H1 (cell line): ENCODE data around the gene KRT9. TPM values are rescaled to one million over a fixed set of nuclear protein-coding genes. Genes with fewer than 3 reads are reported as not detected.
A peak's percentile ranks its signal among the peaks of the same experiment; 100 is the strongest.

Experiments used
- CTCF ChIA-PET: fragments of 300-600 bp; sonication (Branson Sonifier 250); formaldehyde crosslinking; loops from one replicate; lab custom pipeline; 2021; ENCODE audit not compliant: partially characterized antibody; lab: Charles Lee
- POLR2A ChIA-PET: fragments of 300-600 bp; sonication (Branson Sonifier 250); formaldehyde crosslinking; loops from one replicate; lab custom pipeline; 2021; ENCODE audit warnings: inconsistent platforms; ENCODE audit not compliant: partially characterized antibody; lab: Charles Lee
- DNase-seq, 2 experiments: peaks; one replicate each; pipeline versions ENCODE4 v3.0.0 to v3.0.0-alpha.2; 2010 to 2022; ENCODE audit warnings: low spot score in 2 of 2, low read depth in 1 of 2, mixed read lengths in 1 of 2
- FAIRE-seq: peaks from 2 replicates; lab custom pipeline; 2011; peaks lifted over from hg19 to GRCh38; lab: Jason Lieb, UNC
- H2AFZ ChIP-seq: 2 replicates; pipeline ENCODE4 v1.8.1; 2012; ENCODE audit warnings: low read length, inconsistent platforms
- H2AK5ac ChIP-seq: 2 replicates; pipeline ENCODE4 v1.6.1; 2013; ENCODE audit warnings: low read depth, low read length
- H2BK120ac ChIP-seq: replicated peaks from 2 replicates; pipeline ENCODE3; 2013; ENCODE audit warnings: low read depth, low read length, inconsistent platforms
- H2BK12ac ChIP-seq: 2 replicates; pipeline ENCODE4 v1.6.1; 2013; ENCODE audit warnings: low read depth, low read length
- H2BK15ac ChIP-seq: 2 replicates; pipeline ENCODE4 v1.6.1; 2013; ENCODE audit warnings: low read length
- H2BK20ac ChIP-seq: 2 replicates; pipeline ENCODE4 v1.6.1; 2013; ENCODE audit warnings: low read length
- H2BK5ac ChIP-seq: 2 replicates; pipeline ENCODE4 v1.6.1; 2013; ENCODE audit warnings: low read depth, low read length
- H3K14ac ChIP-seq: 2 replicates; pipeline ENCODE4 v1.6.1; 2013; ENCODE audit warnings: inconsistent platforms; ENCODE audit not compliant: insufficient read length
- H3K18ac ChIP-seq: 2 replicates; pipeline ENCODE4 v1.6.1; 2013; ENCODE audit warnings: low read length; ENCODE audit errors: extremely low read depth
- H3K23ac ChIP-seq: 2 replicates; pipeline ENCODE4 v1.6.1; 2013; ENCODE audit warnings: inconsistent platforms; ENCODE audit not compliant: insufficient read length
- H3K23me2 ChIP-seq: 2 replicates; pipeline ENCODE4 v1.6.1; 2013; ENCODE audit warnings: low read depth, low read length
- H3K27ac ChIP-seq: 2 replicates; pipeline ENCODE4 v1.6.1; 2011; ENCODE audit warnings: low read depth, low read length, inconsistent platforms
- H3K27me3 ChIP-seq, 4 experiments: replicated peaks in 1 of 4; 1 replicate in 1 of 4; 2 replicates in 3 of 4; pipeline versions ENCODE4 v1.6.1 to v1.8.1; 2011 to 2013; ENCODE audit warnings: low read length in 3 of 4, mild to moderate bottlenecking in 3 of 4, inconsistent platforms in 2 of 4, mixed read lengths in 2 of 4, moderate library complexity in 1 of 4; ENCODE audit not compliant: control insufficient read depth in 3 of 4, insufficient read depth in 3 of 4; ENCODE audit errors: extremely low read depth in 1 of 4
- H3K36me3 ChIP-seq, 4 experiments: 2 replicates each; pipeline versions ENCODE4 v1.6.1 to v1.8.1; 2011 to 2013; ENCODE audit warnings: mild to moderate bottlenecking in 4 of 4, low read length in 3 of 4, moderate library complexity in 2 of 4, control low read depth in 1 of 4, inconsistent platforms in 1 of 4; ENCODE audit not compliant: insufficient read depth in 4 of 4, control insufficient read depth in 2 of 4
- H3K4ac ChIP-seq: replicated peaks from 2 replicates; pipeline ENCODE3; 2013; ENCODE audit warnings: low read length, low read depth, mixed read lengths, inconsistent platforms; ENCODE audit not compliant: insufficient read length
- H3K4me1 ChIP-seq, 4 experiments: replicated peaks in 1 of 4; 1 replicate in 1 of 4; 2 replicates in 3 of 4; pipeline versions ENCODE4 v1.6.1 to v1.8.1; 2011 to 2013; ENCODE audit warnings: low read length in 3 of 4, inconsistent platforms in 2 of 4, mixed read lengths in 1 of 4; ENCODE audit not compliant: insufficient read depth in 4 of 4, control insufficient read depth in 3 of 4
- H3K4me2 ChIP-seq, 2 experiments: 2 replicates each; pipeline versions ENCODE4 v1.6.1 to v1.8.1; 2011 to 2013; ENCODE audit warnings: low read depth in 2 of 2, low read length in 2 of 2, control low read depth in 1 of 2, inconsistent platforms in 1 of 2, mild to moderate bottlenecking in 1 of 2; ENCODE audit not compliant: insufficient read depth in 1 of 2
- H3K4me3 ChIP-seq, 4 experiments: fragments of 200-600, 300-600 bp in 1 of 4; sonication (generic), shearing (Covaris generic), sonication (Bioruptor Twin) in 1 of 4; 2 replicates each; pipeline versions ENCODE4 v1.5.1 to v1.8.1; 2011 to 2016; ENCODE audit warnings: low read length in 4 of 4, low read depth in 3 of 4, control low read depth in 2 of 4, inconsistent platforms in 2 of 4, mild to moderate bottlenecking in 2 of 4, mixed read lengths in 1 of 4, moderate library complexity in 1 of 4; ENCODE audit not compliant: insufficient read depth in 2 of 4; ENCODE audit errors: extremely low read depth in 1 of 4
- H3K56ac ChIP-seq: replicated peaks from 2 replicates; pipeline ENCODE3; 2013; ENCODE audit warnings: low read depth, mild to moderate bottlenecking, mixed read lengths, low read length, inconsistent platforms; ENCODE audit not compliant: insufficient read length
- H3K79me1 ChIP-seq: 2 replicates; pipeline ENCODE4 v1.6.1; 2013; ENCODE audit warnings: low read depth, low read length, control low read depth
- H3K79me2 ChIP-seq, 2 experiments: 2 replicates each; pipeline versions ENCODE4 v1.6.1 to v1.8.1; 2012 to 2013; ENCODE audit warnings: low read length in 2 of 2, mild to moderate bottlenecking in 2 of 2, inconsistent platforms in 1 of 2; ENCODE audit not compliant: insufficient read depth in 2 of 2, control insufficient read depth in 1 of 2
- H3K9ac ChIP-seq, 4 experiments: replicated peaks in 1 of 4; 1 replicate in 1 of 4; 2 replicates in 3 of 4; pipeline versions ENCODE4 v1.6.1 to v1.8.1; 2011 to 2013; ENCODE audit warnings: low read depth in 3 of 4, low read length in 3 of 4, control low read depth in 2 of 4, mild to moderate bottlenecking in 2 of 4, moderate library complexity in 2 of 4, inconsistent platforms in 1 of 4; ENCODE audit errors: extremely low read depth in 1 of 4
- H3K9me3 ChIP-seq, 2 experiments: 2 replicates each; pipeline versions ENCODE4 v1.6.1 to v1.8.1; 2012 to 2013; ENCODE audit warnings: mild to moderate bottlenecking in 2 of 2, moderate library complexity in 2 of 2, control low read depth in 1 of 2, inconsistent platforms in 1 of 2, low read depth in 1 of 2, low read length in 1 of 2, mixed read lengths in 1 of 2; ENCODE audit not compliant: insufficient read depth in 2 of 2
- H4K20me1 ChIP-seq, 2 experiments: replicated peaks in 1 of 2; 2 replicates each; pipeline versions ENCODE3 to v1.8.1; 2011 to 2013; ENCODE audit warnings: inconsistent platforms in 2 of 2, low read length in 2 of 2, mild to moderate bottlenecking in 1 of 2; ENCODE audit not compliant: insufficient read depth in 2 of 2, control insufficient read depth in 1 of 2
- H4K5ac ChIP-seq: 2 replicates; pipeline ENCODE4 v1.6.1; 2013; ENCODE audit warnings: low read length, low read depth, mixed read lengths, inconsistent platforms; ENCODE audit not compliant: insufficient read length
- H4K8ac ChIP-seq: 2 replicates; pipeline ENCODE4 v1.8.0; 2013; ENCODE audit warnings: mild to moderate bottlenecking, moderate library complexity, low read length, inconsistent platforms; ENCODE audit not compliant: insufficient read depth; ENCODE audit errors: extremely low read depth
- H4K91ac ChIP-seq: replicated peaks from 2 replicates; pipeline ENCODE3; 2013; ENCODE audit warnings: low read length, mixed read lengths, inconsistent platforms; ENCODE audit not compliant: insufficient read length
- CHD1 ChIP-seq: IDR thresholded peaks from 2 replicates; pipeline ENCODE4 v1.6.1; 2012; ENCODE audit warnings: low read depth, low read length, improper control_type of control experiment
- CREB1 ChIP-seq: IDR thresholded peaks from 2 replicates; pipeline ENCODE4 v1.6.1; 2012; ENCODE audit warnings: inconsistent platforms
- FOSL1 ChIP-seq: IDR thresholded peaks from 2 replicates; pipeline ENCODE4 v1.6.1; 2011; ENCODE audit warnings: mild to moderate bottlenecking, low read depth, low read length, moderate library complexity; ENCODE audit not compliant: insufficient read depth
- HDAC6 ChIP-seq: IDR thresholded peaks from one replicate; pipeline ENCODE4 v1.7.1; 2012; ENCODE audit warnings: low read depth, mild to moderate bottlenecking, inconsistent platforms, low read length, moderate library complexity
- NANOG ChIP-seq: IDR thresholded peaks from 2 replicates; pipeline ENCODE4 v1.6.1; 2011; ENCODE audit warnings: low read length, low read depth, mild to moderate bottlenecking, inconsistent platforms; ENCODE audit not compliant: insufficient read depth, poor library complexity, severe bottlenecking
- NRF1 ChIP-seq: IDR thresholded peaks from 2 replicates; pipeline ENCODE4 v1.6.1; 2011; ENCODE audit warnings: mild to moderate bottlenecking, low read depth, low read length, improper control_type of control experiment
- POLR2AphosphoS5 ChIP-seq: IDR thresholded peaks from 2 replicates; pipeline ENCODE4 v1.6.1; 2011; ENCODE audit warnings: low read depth, low read length
- TCF12 ChIP-seq: IDR thresholded peaks from 2 replicates; pipeline ENCODE4 v1.6.1; 2011; ENCODE audit warnings: low read depth, mild to moderate bottlenecking, low read length
- WGBS, 2 experiments: shearing (Covaris generic) in 1 of 2; methylation state at CpG; one replicate each; pipeline versions ENCODE4 v1.1.6 to v1.1.7; 2013 to 2015; ENCODE audit warnings: low lambda C conversion rate in 2 of 2, mixed read lengths in 2 of 2, inconsistent platforms in 1 of 2, low coverage in 1 of 2, missing lambda C conversion rate in 1 of 2; ENCODE audit not compliant: insufficient replicate concordance in 2 of 2, insufficient coverage in 1 of 2, insufficient read length in 1 of 2; ENCODE audit errors: extremely low coverage in 1 of 2, missing lambda C conversion rate in 1 of 2; 5-methylcytosine and 5-hydroxymethylcytosine counted together
- polyA plus RNA-seq, 7 experiments: library from polyadenylated mRNA; depleted of rRNA in 3 of 7; stranded (reverse) in 5 of 7; unstranded in 2 of 7; fragments of >200 nt in 5 of 7; fragments of 200-250 nt in 2 of 7; gene quantifications; 1 replicate in 5 of 7; 2 replicates in 1 of 7; 4 replicates in 1 of 7; pipeline versions ENCODE4 v1.2.1 to v1.2.3, GENCODE V29; 2011 to 2013; ENCODE audit warnings: missing spikeins in 2 of 7, mixed read lengths in 2 of 7
- total RNA-seq: library from RNA; stranded (reverse); fragmentation: NEBNext Ultra II Directional; extraction: Animal tissue kit (Norgen Biotek cat#: 25700); gene quantifications from 2 replicates; pipeline ENCODE4 v1.2.1, GENCODE V29; 2021

Gene KRT9
- total and polyA plus RNA-seq, 2 of the 8 experiments (the other 6 are each of a cell fraction or from before 2014, with no cell fraction given), result not detected

- H2BK12ac ChIP-seq, result no peak overlapping the region
- H2AFZ ChIP-seq, result no peak overlapping the region
- H2BK20ac ChIP-seq, result no peak overlapping the region
- H2BK15ac ChIP-seq, result 0 out of 2 replicates have a peak overlapping the region, but pooled peaks have one; percentile 92
- FAIRE-seq, result no peak
- no peak overlapping the region for H4K5ac ChIP-seq
- H3K79me2 ChIP-seq, result no peaks in the 10 kb centered on the region
- no peaks in the 10 kb centered on the region for H4K20me1 ChIP-seq
- no peak overlapping the region for H4K8ac ChIP-seq
- no peak for DNase-seq
- H2BK5ac ChIP-seq, result no peak overlapping the region
- H3K27ac ChIP-seq, result no peak overlapping the region
- no peak for TF ChIP-seq POLR2AphosphoS5
- TF ChIP-seq CHD1, result no peak
- TF ChIP-seq HDAC6, result no peak
- no peak for TF ChIP-seq TCF12
- TF ChIP-seq NANOG, result no peak
- TF ChIP-seq NRF1, result no peak
- TF ChIP-seq CREB1, result no peak
- no peak for TF ChIP-seq FOSL1
- no peak overlapping the region for H4K91ac ChIP-seq
- no peaks in the 10 kb centered on the region for H3K9me3 ChIP-seq
- no peak overlapping the region for H3K4me2 ChIP-seq
- H2AK5ac ChIP-seq, result no peak overlapping the region; the same call in 1 of the 2 replicates
- H3K23me2 ChIP-seq, result peaks cover 3% of the 10 kb centered on the region; the same call in 1 of the 2 replicates
- H3K23ac ChIP-seq, result no peak overlapping the region
- no peak overlapping the region for H3K56ac ChIP-seq
- no peak overlapping the region for H3K4ac ChIP-seq
- ChIA-PET CTCF (interaction anchor here (0.8 to 12.7 kb wide), 9 partner anchors 10 to 658 kb away, joined by 3 to 129 read pairs (median 6); no protein-coding TSS in a partner anchor), POLR2A (no interaction called here)
- H3K4me1 ChIP-seq, result no peaks in the 10 kb centered on the region
- H3K9ac ChIP-seq, result no peak overlapping the region
- H3K18ac ChIP-seq, result no peak overlapping the region
- H2BK120ac ChIP-seq, result no peak overlapping the region
- H3K14ac ChIP-seq, result no peak overlapping the region
- no peaks in the 10 kb centered on the region for H3K79me1 ChIP-seq
- no peaks in the 10 kb centered on the region for H3K36me3 ChIP-seq
- no peak overlapping the region for H3K4me3 ChIP-seq
- no peaks in the 10 kb centered on the region for H3K27me3 ChIP-seq
- 92% methylated on average over 6 of the region's 6 CpGs; no CpG with 5 or more reads in 1 of the 2 experiments for WGBS, 2 experiments
These were observed 4.5 kb downstream of the KRT9 start for GRCh38 chr17:41567317-41567716.
